ENCODE measurements around the gene FAM184A. TPM values are rescaled to one million over a fixed set of nuclear protein-coding genes. Genes with fewer than 3 reads are reported as not detected.

The FAM184A gene
- total and polyA plus RNA-seq, 2 experiments from 2014 or later, result 4.8 to 13.7 TPM

- H3K27me3 ChIP-seq, result no peaks in the 10 kb centered on the region
- no peak for TF ChIP-seq CTCF (IDR thresholded peaks at IDR 0.05; ENCODE audit: low read depth, low read length)
- no peak for DNase-seq (ENCODE audit: low read depth in 1 of 2, low spot score in 1 of 2)
- peak overlapping the region; percentile 93 for H3K27ac ChIP-seq
- peaks cover 9% of the 10 kb centered on the region for H3K4me1 ChIP-seq (ENCODE audit: low read depth)
- H3K9me3 ChIP-seq (ENCODE audit: low read depth), result no peaks in the 10 kb centered on the region
- H3K4me3 ChIP-seq, result no peak overlapping the region
- H3K36me3 ChIP-seq, result peaks cover 5% of the 10 kb centered on the region
These were observed 142.3 kb downstream of the FAM184A start for GRCh38 chr6:118935978-118936703.

- Histone ChIP-seq H3K27ac (peak overlapping the region; percentile 93), H3K4me1 (ENCODE audit: low read depth) (peaks cover 9% of the 10 kb centered on the region), H3K27me3 (no peaks in the 10 kb centered on the region), H3K9me3 (ENCODE audit: low read depth) (no peaks in the 10 kb centered on the region), H3K36me3 (peaks cover 13% of the 10 kb centered on the region), H3K4me3 (peak overlapping the region; percentile 92)
- no peak for DNase-seq (ENCODE audit: low read depth in 1 of 2, low spot score in 1 of 2)
- TF ChIP-seq CTCF (IDR thresholded peaks at IDR 0.05; ENCODE audit: low read depth, low read length), result no peak
These were observed 143.2 kb downstream of the FAM184A start for GRCh38 chr6:118935331-118935668.

GRCh38 chr6:118934461-118935330, 143.8 kb downstream of the FAM184A start, which contains the start of gene MCM9:
Gene MCM9 (minus strand): TSS chr6:118935159. CDS start chr6:118931723, 3,436 bp downstream.
- peaks cover 9% of the 10 kb centered on the region for H3K4me1 ChIP-seq (ENCODE audit: low read depth)
- H3K36me3 ChIP-seq, result peaks cover 15% of the 10 kb centered on the region
- peak within 1 kb of the TSS; percentile 92 for H3K4me3 ChIP-seq
- TF ChIP-seq CTCF (IDR thresholded peaks at IDR 0.05; ENCODE audit: low read depth, low read length), result no peak
- H3K27me3 ChIP-seq, result no peaks in the 10 kb centered on the region
- H3K27ac ChIP-seq, result peak within 1 kb of the TSS; percentile 93
- H3K9me3 ChIP-seq (ENCODE audit: low read depth), result no peaks in the 10 kb centered on the region
- peak; percentile 93 to 97 for DNase-seq (ENCODE audit: low read depth in 1 of 2, low spot score in 1 of 2)

GRCh38 chr6:118933855-118934460, 144.5 kb downstream of the FAM184A start:
- Histone ChIP-seq H3K9me3 (ENCODE audit: low read depth) (no peaks in the 10 kb centered on the region), H3K27ac (no peak overlapping the region), H3K4me1 (ENCODE audit: low read depth) (peaks cover 9% of the 10 kb centered on the region)

More at GRCh38 chr6:118933855-118934460, 144.5 kb downstream of the FAM184A start:
- no peak for DNase-seq (ENCODE audit: low read depth in 1 of 2, low spot score in 1 of 2)
- Histone ChIP-seq H3K4me3 (peak overlapping the region; percentile 92), H3K27me3 (no peaks in the 10 kb centered on the region), H3K36me3 (peaks cover 15% of the 10 kb centered on the region)
- TF ChIP-seq CTCF (IDR thresholded peaks at IDR 0.05; ENCODE audit: low read depth, low read length), result no peak
